SK-N-MC (cell line): ENCODE results near the gene APBA1.

Experiments
- DNase-seq: peaks from one replicate; pipeline ENCODE4 v3.0.0-alpha.2; 2011; ENCODE audit warnings: low read depth, low spot score
- H3K27ac ChIP-seq: fragments of 200-600 bp; sonication (generic); 2 replicates; pipeline ENCODE4 v1.5.1; 2016; ENCODE audit warnings: mixed run types
- H3K36me3 ChIP-seq: fragments of 200-600 bp; sonication (generic); 2 replicates; pipeline ENCODE4 v1.6.1; 2017; ENCODE audit warnings: antibody characterized with exemption, low read length, mixed read lengths; ENCODE audit not compliant: insufficient read depth
- H3K4me3 ChIP-seq: fragments of 200-600 bp; sonication (generic); 2 replicates; pipeline ENCODE4 v1.5.1; 2016
- H3K9ac ChIP-seq: fragments of 200-600 bp; sonication (generic); 2 replicates; pipeline ENCODE4 v1.8.0; 2017; ENCODE audit warnings: mixed run types, mixed read lengths; ENCODE audit not compliant: insufficient read length
- H3K9me3 ChIP-seq: fragments of 200-600 bp; sonication (generic); 2 replicates; pipeline ENCODE4 v1.6.1; 2017; ENCODE audit warnings: low read depth, mild to moderate bottlenecking, antibody characterized with exemption, low read length, moderate library complexity, mixed read lengths
- EZH2 ChIP-seq: fragments of 200-600 bp; sonication (generic); IDR thresholded peaks from one replicate; pipeline ENCODE4 v1.6.1; 2017; ENCODE audit warnings: antibody characterized with exemption
- FOXP2 ChIP-seq: optimal IDR thresholded peaks from 2 replicates; pipeline ENCODE3; 2011; ENCODE audit warnings: mild to moderate bottlenecking, moderate library complexity; ENCODE audit not compliant: insufficient read depth; ENCODE audit errors: extremely low read length, control extremely low read depth
- POLR2AphosphoS5 ChIP-seq: IDR thresholded peaks from 2 replicates; pipeline ENCODE4 v1.6.1; 2012; ENCODE audit warnings: mild to moderate bottlenecking, low read depth, low read length, borderline replicate concordance

The APBA1 gene

GRCh38 chr9:69379270-69379982 lies 292.7 kb downstream of the APBA1 start:
- Histone ChIP-seq H3K9me3 (no peaks in the 10 kb centered on the region), H3K36me3 (no peaks in the 10 kb centered on the region), H3K9ac (no peak overlapping the region), H3K27ac (no peak overlapping the region), H3K4me3 (no peak overlapping the region)
- no peak for DNase-seq
- TF ChIP-seq EZH2 (no peak), POLR2AphosphoS5 (no peak), FOXP2 (no peak)

GRCh38 chr9:69377981-69378380 lies 294.2 kb downstream of the APBA1 start:
- Histone ChIP-seq H3K9ac (no peak overlapping the region), H3K36me3 (no peaks in the 10 kb centered on the region), H3K4me3 (no peak overlapping the region), H3K9me3 (no peaks in the 10 kb centered on the region), H3K27ac (no peak overlapping the region)
- no peak for TF ChIP-seq FOXP2
- TF ChIP-seq EZH2 = no peak
- no peak for TF ChIP-seq POLR2AphosphoS5
- no peak for DNase-seq
